PC-9 (cell line): Measurements from ENCODE around the gene FGF14. TPM values are rescaled to one million over a fixed set of nuclear protein-coding genes. Genes with fewer than 3 reads are reported as not detected.
"Not testable (repeated sequence)": the region's sequence is repeated elsewhere in the genome, so short reads cannot be mapped to it uniquely, and the experiment has no call there.

ENCODE experiments used
- BruUV-seq: library from RNA; stranded (reverse); fragments of 400-500 nt; replicated peaks from 2 replicates; lab custom pipeline; 2021; lab: Mats Ljungman, UMichigan
- CTCF ChIA-PET: fragments of 300-600 bp; sonication (Branson Sonifier 250); formaldehyde crosslinking; loops from one replicate; lab custom pipeline; 2022; ENCODE audit warnings: antibody characterized with exemption; lab: Charles Lee
- POLR2A ChIA-PET: fragments of 300-600 bp; sonication (Branson Sonifier 250); formaldehyde crosslinking; loops from one replicate; lab custom pipeline; 2022; ENCODE audit warnings: antibody characterized with exemption; ENCODE audit not compliant: unreplicated experiment; lab: Charles Lee
- DNase-seq, 2 experiments: peaks; one replicate each; pipeline versions ENCODE4 v3.0.0 to v3.0.0-alpha.2; 2015 to 2022; ENCODE audit warnings: mixed read lengths in 1 of 2
- H2AFZ ChIP-seq: fragments of 200-600 bp; sonication (generic); 2 replicates; pipeline ENCODE4 v1.8.1; 2017; ENCODE audit warnings: antibody characterized with exemption
- H3F3A ChIP-seq: fragments of 200-600 bp; sonication (generic); 2 replicates; pipeline ENCODE4 v1.8.1; 2017; ENCODE audit warnings: antibody characterized with exemption, mild to moderate bottlenecking, low read depth; ENCODE audit not compliant: insufficient read depth
- H3K27ac ChIP-seq: fragments of 200-600 bp; sonication (generic); 2 replicates; pipeline ENCODE4 v1.6.1; 2016; ENCODE audit warnings: mixed run types
- H3K27me3 ChIP-seq: fragments of 200-600 bp; sonication (generic); 2 replicates; pipeline ENCODE4 v1.6.1; 2016; ENCODE audit warnings: low read depth, mixed run types; ENCODE audit not compliant: insufficient read depth
- H3K36me3 ChIP-seq: fragments of 200-600 bp; sonication (generic); 2 replicates; pipeline ENCODE4 v1.6.1; 2016; ENCODE audit warnings: low read depth, mixed run types
- H3K4me1 ChIP-seq: fragments of 200-600 bp; sonication (generic); replicated peaks from 2 replicates; pipeline ENCODE4 v1.6.1; 2016; ENCODE audit warnings: mixed run types; ENCODE audit not compliant: insufficient read depth
- H3K4me2 ChIP-seq: fragments of 200-600 bp; sonication (generic); 2 replicates; pipeline ENCODE4 v1.6.1; 2017; ENCODE audit warnings: mixed run types
- H3K4me3 ChIP-seq: fragments of 200-600 bp; sonication (generic); 2 replicates; pipeline ENCODE4 v1.6.1; 2016; ENCODE audit warnings: mixed run types
- H3K79me2 ChIP-seq: fragments of 200-600 bp; sonication (generic); 2 replicates; pipeline ENCODE4 v1.6.1; 2017; ENCODE audit warnings: low read depth, mixed run types
- H3K9me2 ChIP-seq: fragments of 200-600 bp; sonication (generic); 2 replicates; pipeline ENCODE4 v1.8.1; 2017; ENCODE audit warnings: mild to moderate bottlenecking; ENCODE audit not compliant: insufficient read depth
- H3K9me3 ChIP-seq: fragments of 200-600 bp; sonication (generic); 2 replicates; pipeline ENCODE4 v1.8.1; 2016; ENCODE audit warnings: low read depth; ENCODE audit not compliant: insufficient read depth
- H4K20me1 ChIP-seq: fragments of 200-600 bp; sonication (generic); 2 replicates; pipeline ENCODE4 v1.8.1; 2017; ENCODE audit not compliant: insufficient read depth
- CTCF ChIP-seq: fragments of 200-600 bp; sonication (generic); conservative IDR thresholded peaks from 2 replicates; pipeline ENCODE4 v1.6.1; 2017; ENCODE audit warnings: mixed run types, antibody characterized with exemption, mild to moderate bottlenecking, moderate library complexity
- EZH2 ChIP-seq: fragments of 200-600 bp; sonication (generic); IDR thresholded peaks from 2 replicates; pipeline ENCODE4 v1.8.0; 2017; ENCODE audit warnings: antibody characterized with exemption, low read depth
- intact Hi-C: fragments of 100-400 bp; cut with micrococcal nuclease; formaldehyde crosslinking; loops from one replicate; pipeline ENCODE4 v1.10.0; 2022; ENCODE audit not compliant: unreplicated experiment
- total RNA-seq: library from RNA; stranded (reverse); gene quantifications from 2 replicates; pipeline ENCODE4 v1.2.3, GENCODE V29; 2021

Gene FGF14
- total RNA-seq, 1 experiment from 2014 or later, result not detected

- Histone ChIP-seq H3K9me3 (peaks cover 3% of the 10 kb centered on the region; the same call in 1 of the 2 replicates), H3K79me2 (no peaks in the 10 kb centered on the region), H3K4me2 (no peak overlapping the region), H3K4me1 (no peaks in the 10 kb centered on the region), H3K27ac (no peak overlapping the region), H4K20me1 (no peaks in the 10 kb centered on the region), H3K4me3 (no peak overlapping the region), H3K27me3 (peaks cover 24% of the 10 kb centered on the region; the same call in 1 of the 2 replicates), H3F3A (no peaks in the 10 kb centered on the region), H3K36me3 (no peaks in the 10 kb centered on the region), H3K9me2 (no peaks in the 10 kb centered on the region), H2AFZ (no peak overlapping the region)
- POLR2A ChIA-PET, result no interaction called here
- no TSS peak for BruUV-seq
- intact Hi-C loops, result no loop called here
- CTCF ChIA-PET, result no interaction called here
- TF ChIP-seq EZH2 (no peak), CTCF (no peak)
- DNase-seq, result no peak
Measured at GRCh38 chr13:102012299-102013293, 389.3 kb downstream of the FGF14 start.

DNA sequence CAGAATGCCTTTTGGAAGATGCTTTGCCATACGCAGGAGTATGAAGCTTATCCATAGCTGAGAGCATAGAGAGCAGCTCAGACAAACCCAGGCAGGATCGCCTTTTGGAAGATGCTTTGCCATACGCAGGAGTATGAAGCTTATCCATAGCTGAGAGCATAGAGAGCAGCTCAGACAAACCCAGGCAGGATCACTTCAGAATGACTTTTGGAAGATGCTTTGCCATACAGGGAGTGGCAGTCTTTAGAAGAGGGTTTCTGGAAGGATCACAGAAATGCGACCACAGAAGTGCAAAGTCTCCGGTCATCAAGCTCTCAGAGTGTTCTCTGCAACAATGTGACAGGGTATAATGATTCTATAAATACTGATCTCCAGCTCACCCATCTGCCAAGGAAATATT lies 390.4 kb downstream of the FGF14 start:
- H3K79me2 ChIP-seq, H4K20me1 ChIP-seq, CTCF ChIA-PET, H2AFZ ChIP-seq, H3K4me2 ChIP-seq, H3K9me2 ChIP-seq, POLR2A ChIA-PET, H3K36me3 ChIP-seq, H3K27ac ChIP-seq, DNase-seq, intact Hi-C loops, H3K4me1 ChIP-seq, BruUV-seq, H3F3A ChIP-seq, H3K9me3 ChIP-seq, H3K4me3 ChIP-seq: not testable (repeated sequence)
- peaks cover 24% of the 10 kb centered on the region; the same call in 1 of the 2 replicates for H3K27me3 ChIP-seq

GRCh38 chr13:102003848-102004570 lies 397.8 kb downstream of the FGF14 start:
- Histone ChIP-seq H3K36me3 (no peaks in the 10 kb centered on the region), H3K79me2 (no peaks in the 10 kb centered on the region), H3K27me3 (peaks cover 17% of the 10 kb centered on the region), H3K9me2 (no peaks in the 10 kb centered on the region), H3F3A (no peaks in the 10 kb centered on the region), H4K20me1 (no peaks in the 10 kb centered on the region), H3K4me3 (no peak overlapping the region), H3K4me2 (no peak overlapping the region), H3K4me1 (no peaks in the 10 kb centered on the region), H3K27ac (no peak overlapping the region), H2AFZ (no peak overlapping the region), H3K9me3 (no peaks in the 10 kb centered on the region)
- ChIA-PET POLR2A (no interaction called here), CTCF (no interaction called here)
- intact Hi-C loops, result no loop called here
- TF ChIP-seq CTCF, result no peak
- no peak for TF ChIP-seq EZH2
- peak in 1 of 2 experiments; percentile 1 for DNase-seq
- no TSS peak for BruUV-seq
